HG02571 (cell line): ENCODE data around the gene CDK11A.
A peak's percentile ranks its signal among the peaks of the same experiment; 100 is the strongest.
"Not testable (repeated sequence)": the region's sequence is repeated elsewhere in the genome, so short reads cannot be mapped to it uniquely, and the experiment has no call there.

ENCODE experiments used
- ATAC-seq: cut with Tn5 transposase; IDR thresholded peaks from one replicate; pipeline ENCODE4 v1.9.1; 2021; ENCODE audit warnings: mild to moderate bottlenecking, moderate library complexity; ENCODE audit not compliant: unreplicated experiment

CDK11A gene

GRCh38 chr1:1664318-1664717 lies 59.8 kb downstream of the CDK11A start:
- ATAC-seq = not testable (repeated sequence)

- ATAC-seq = not testable (repeated sequence)
Measured at GRCh38 chr1:1662830-1663560, 61.2 kb downstream of the CDK11A start.

GRCh38 chr1:1662392-1662791 lies 61.8 kb downstream of the CDK11A start:
- ATAC-seq = not testable (repeated sequence)

GRCh38 chr1:1658583-1659549 lies 65.3 kb downstream of the CDK11A start, which contains the start of gene CDK11B:
Gene CDK11B (minus strand): TSS chr1:1659004. CDS start chr1:1657485, 1,519 bp downstream.
- peak; percentile 78 for ATAC-seq
